GM19372 (cell line): Measurements from ENCODE around the gene AQP5.

ENCODE experiments used
- ATAC-seq: cut with Tn5 transposase; IDR thresholded peaks from one replicate; pipeline ENCODE4 v1.9.1; 2021; ENCODE audit warnings: mild to moderate bottlenecking, low read depth, moderate library complexity; ENCODE audit not compliant: unreplicated experiment

The AQP5 gene

DNA sequence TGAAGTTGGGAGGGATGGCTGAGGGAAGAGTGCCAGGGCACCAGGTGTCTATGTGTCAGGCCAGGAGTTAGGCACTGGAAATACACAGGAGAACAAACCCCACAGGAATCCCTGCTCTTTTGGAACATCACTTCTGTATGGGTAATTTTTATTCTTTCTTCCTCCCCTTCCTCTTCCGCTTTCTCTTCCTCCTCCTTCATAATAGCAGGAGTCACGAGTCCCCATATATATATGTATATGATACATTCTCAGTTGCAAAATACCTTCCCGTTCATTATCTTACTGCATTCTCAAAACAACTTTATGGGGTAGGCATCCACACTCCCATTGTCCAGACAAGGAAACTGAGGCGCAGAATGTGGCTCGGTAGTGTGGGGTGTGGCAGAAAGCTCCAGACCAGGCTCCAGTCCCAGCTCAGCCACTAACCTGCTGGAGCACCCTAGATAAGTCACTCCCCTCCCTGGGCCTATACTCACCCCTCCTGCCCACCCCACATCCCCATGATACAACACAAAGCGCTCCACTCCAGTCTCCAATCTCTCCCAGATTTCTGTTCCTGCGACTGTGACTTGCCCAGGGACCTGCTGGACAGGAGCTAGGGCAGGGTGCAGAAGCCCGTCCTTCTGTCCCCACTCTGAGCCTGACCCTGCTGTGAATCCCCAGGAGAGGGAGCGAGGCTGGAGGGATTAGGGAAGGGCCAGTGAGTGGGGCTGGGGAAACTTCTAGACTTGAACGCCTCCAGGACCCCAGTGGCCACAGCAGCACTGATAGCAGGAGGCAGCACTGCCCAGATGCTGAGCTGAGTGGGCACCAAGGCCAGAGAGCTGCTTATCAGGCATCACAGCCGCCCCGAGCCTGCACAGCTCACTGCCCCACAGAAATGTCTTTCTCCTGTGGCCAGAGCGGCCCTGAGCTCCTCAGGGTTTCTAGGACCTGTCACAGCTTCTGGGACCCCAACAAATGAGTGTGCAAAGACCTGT lies 12.5 kb upstream of the AQP5 start:
- no peak for ATAC-seq

DNA sequence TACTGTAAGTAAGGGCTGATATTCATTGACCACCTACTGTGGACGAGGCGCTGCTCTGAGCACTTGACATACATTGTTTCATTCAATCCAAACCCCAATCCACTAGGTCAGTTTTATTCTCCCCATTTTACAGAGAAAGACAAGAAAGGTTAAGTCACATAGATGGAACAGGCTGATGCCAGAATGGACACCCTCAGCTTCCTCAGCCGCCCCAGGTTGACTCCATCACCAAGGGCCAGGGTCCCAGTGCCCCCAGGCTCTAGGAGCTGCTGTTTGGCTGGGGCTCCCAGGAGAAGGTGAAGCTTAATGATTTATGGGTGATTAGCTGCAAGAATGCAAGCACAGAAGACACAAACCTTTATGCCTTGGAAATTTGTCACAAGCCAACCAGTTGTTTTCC lies 11.8 kb upstream of the AQP5 start:
- no peak for ATAC-seq

GRCh38 chr12:49950273-49951251 lies 11.1 kb upstream of the AQP5 start, which contains the start of gene AQP2:
Gene AQP2 (plus strand): TSS chr12:49950737. CDS start chr12:49950831, 94 bp downstream.
- ATAC-seq: no peak

- no peak for ATAC-seq
Measured at GRCh38 chr12:49951411-49952240, 10.0 kb upstream of the AQP5 start.

- no peak for ATAC-seq
Measured at GRCh38 chr12:49952391-49953055, 9.1 kb upstream of the AQP5 start.

DNA sequence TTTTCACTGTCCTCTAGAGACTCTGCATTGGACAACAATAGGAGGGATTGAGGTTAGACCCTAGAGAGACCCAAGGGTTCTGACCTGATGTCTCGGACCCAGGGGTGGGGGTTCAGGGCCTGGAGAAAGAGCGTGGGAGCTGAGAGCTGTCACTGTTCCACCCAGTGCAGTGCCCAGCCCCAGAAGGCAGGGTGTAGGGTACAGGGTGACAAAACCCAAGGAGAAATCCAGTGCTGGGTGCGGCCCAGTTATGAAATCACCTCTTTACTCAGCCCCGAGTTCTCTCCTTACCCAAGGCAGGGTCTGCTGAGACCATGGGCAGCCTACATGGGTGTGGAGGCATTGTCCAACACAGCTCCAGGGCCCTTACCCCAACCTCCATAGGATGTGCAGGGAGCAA lies 8.5 kb upstream of the AQP5 start:
- no peak for ATAC-seq

GRCh38 chr12:49953961-49954846 lies 7.5 kb upstream of the AQP5 start:
- ATAC-seq: no peak

GRCh38 chr12:49954863-49955830 lies 6.5 kb upstream of the AQP5 start:
- ATAC-seq: no peak

- ATAC-seq: no peak
Measured at GRCh38 chr12:49955899-49956662, 5.6 kb upstream of the AQP5 start.

GRCh38 chr12:49956663-49957569 lies 4.8 kb upstream of the AQP5 start:
- no peak for ATAC-seq

GRCh38 chr12:49957570-49957967 lies 4.1 kb upstream of the AQP5 start:
- ATAC-seq: no peak

DNA sequence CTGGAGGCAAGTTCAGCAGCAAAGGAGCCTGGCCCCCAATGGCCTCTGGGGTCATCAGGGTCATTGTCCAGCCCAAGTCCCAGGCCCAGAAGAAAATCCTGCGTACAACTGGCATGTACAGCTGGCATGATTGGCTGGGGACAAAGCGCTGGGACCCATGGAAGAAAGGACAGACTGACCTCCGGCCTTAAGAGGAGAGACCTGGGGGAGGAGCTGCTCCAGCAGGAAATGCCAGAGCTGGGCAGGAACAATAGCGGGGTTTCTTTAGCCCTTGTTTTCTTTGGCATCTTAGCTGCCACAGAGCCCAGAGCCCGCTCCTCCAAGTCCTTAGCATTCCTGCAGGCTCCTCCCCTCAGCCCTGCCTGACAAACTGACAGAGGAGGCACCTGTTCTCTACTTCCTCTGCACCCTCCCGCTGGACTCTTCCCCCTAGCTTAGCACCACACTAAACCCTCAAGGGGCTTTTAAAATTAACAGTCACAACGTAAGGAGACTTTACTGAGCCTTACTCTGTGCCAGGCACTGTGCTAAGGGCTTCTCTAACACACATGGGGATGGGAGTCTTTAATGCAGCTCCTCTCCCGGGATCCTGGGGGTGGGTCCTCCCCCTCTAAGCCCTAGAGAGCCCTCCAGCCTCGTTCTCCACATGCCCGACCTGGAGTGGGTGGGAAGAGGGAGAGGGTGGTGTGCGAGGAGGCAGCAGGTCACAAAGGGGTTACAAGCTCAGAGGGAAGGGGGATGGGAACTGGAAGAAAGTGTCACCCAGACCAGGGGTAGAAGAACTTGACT lies 1.8 kb upstream of the AQP5 start:
- no peak for ATAC-seq

DNA sequence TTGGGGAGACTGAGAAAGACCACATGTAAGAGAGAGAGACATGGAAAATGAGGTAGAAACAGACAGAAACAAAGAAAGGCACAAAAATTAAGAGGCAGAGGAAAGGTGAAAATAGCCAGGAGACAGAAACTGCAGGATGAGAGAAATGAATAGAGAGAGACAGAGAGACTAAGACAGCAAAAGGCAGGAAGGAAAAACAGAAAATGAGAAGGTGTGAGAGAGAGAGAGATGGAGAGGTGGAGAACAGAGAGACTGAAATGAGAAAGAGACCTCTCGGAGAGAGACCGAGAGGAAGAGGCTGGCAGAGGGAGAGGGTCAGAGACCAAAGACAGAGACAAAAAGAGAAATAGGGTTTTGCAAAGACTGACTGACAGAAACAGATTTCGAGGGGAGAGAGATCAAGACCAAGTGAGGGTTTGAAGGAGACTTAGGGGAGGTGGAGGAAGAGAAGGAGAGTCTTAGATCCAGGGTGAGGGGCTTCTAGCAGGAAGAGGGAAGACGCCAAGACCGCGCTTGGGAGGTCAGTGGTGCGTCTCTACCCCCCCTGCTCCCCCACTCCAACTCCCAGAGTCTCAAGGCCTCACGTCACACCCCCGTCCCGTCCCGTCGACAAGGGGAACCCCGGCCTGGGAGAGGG lies 1.1 kb upstream of the AQP5 start:
- ATAC-seq: no peak

DNA sequence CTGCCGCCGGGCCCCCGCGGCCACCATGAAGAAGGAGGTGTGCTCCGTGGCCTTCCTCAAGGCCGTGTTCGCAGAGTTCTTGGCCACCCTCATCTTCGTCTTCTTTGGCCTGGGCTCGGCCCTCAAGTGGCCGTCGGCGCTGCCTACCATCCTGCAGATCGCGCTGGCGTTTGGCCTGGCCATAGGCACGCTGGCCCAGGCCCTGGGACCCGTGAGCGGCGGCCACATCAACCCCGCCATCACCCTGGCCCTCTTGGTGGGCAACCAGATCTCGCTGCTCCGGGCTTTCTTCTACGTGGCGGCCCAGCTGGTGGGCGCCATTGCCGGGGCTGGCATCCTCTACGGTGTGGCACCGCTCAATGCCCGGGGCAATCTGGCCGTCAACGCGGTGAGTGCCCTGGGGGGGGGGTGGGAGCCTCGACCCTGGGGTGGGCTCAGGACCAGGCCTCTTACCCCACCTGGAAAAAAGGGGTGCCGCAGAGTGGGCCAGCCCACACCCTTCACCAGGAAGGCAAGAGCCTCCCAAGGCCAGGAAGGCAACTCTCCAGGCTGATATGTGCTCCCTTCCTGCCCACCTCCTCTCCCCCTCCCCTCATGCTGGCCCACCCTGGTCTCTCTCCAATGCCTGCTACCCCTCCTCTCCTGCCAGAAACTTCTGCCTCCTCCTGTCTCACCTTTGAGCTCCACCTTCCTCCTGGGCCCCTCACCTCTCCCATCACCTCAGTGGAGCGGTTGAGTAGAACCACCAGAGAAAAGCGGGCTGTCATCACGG lies 507 bp downstream of the AQP5 start:
- no peak for ATAC-seq
